Right lobe of liver (tissue), 6 donors: Measurements from ENCODE around the gene FEV. TPM values are rescaled to one million over a fixed set of nuclear protein-coding genes. Genes with fewer than 3 reads are reported as not detected.

Experiments
- ATAC-seq, 4 donors: fragments of 200-7000 bp; cut with Tn5 transposase; one replicate each; pipeline ENCODE4 v1.9.1; 2020; ENCODE audit warnings: mild to moderate bottlenecking in 4 of 4, moderate library complexity in 4 of 4
- DNase-seq, 3 donors: peaks; one replicate each; pipeline ENCODE4 v3.0.0-alpha.2; 2020
- H3K27ac ChIP-seq, 3 donors: fragments of 200-600 bp; one replicate each; pipeline ENCODE4 v1.8.0; 2022
- H3K27me3 ChIP-seq, 2 donors: fragments of 200-600 bp; one replicate each; pipeline ENCODE4 v1.8.0; 2022
- H3K36me3 ChIP-seq, 4 donors: fragments of 200-600 bp; sonication (generic) in 1 of 4; one replicate each; pipeline versions ENCODE4 v1.5.1 to v1.8.0; 2017 to 2022; ENCODE audit warnings: control low read depth in 1 of 4
- H3K4me1 ChIP-seq, 4 donors: fragments of 200-600 bp; sonication (generic) in 1 of 4; one replicate each; pipeline versions ENCODE4 v1.5.1 to v1.8.0; 2017 to 2022; ENCODE audit warnings: control low read depth in 1 of 4
- H3K4me3 ChIP-seq, 3 donors: fragments of 200-600 bp; one replicate each; pipeline ENCODE4 v1.8.0; 2022
- H3K9me3 ChIP-seq, 4 donors: fragments of 200-600 bp; sonication (generic) in 1 of 4; one replicate each; pipeline versions ENCODE4 v1.5.1 to v1.8.0; 2017 to 2022; ENCODE audit warnings: control low read depth in 1 of 4
- POLR2A ChIP-seq: fragments of 450-650 bp; IDR thresholded peaks from one replicate; pipeline ENCODE4 v1.6.1; 2017; ENCODE audit warnings: antibody characterized with exemption, mild to moderate bottlenecking
- WGBS: methylation state at CpG from one replicate; pipeline ENCODE4 v1.1.6; 2018; ENCODE audit warnings: low coverage, low lambda C conversion rate; ENCODE audit not compliant: insufficient coverage; ENCODE audit errors: missing lambda C conversion rate; 5-methylcytosine and 5-hydroxymethylcytosine counted together
- intact Hi-C, 2 donors: fragments of 100-400 bp; cut with DNase I; formaldehyde crosslinking; loops; one replicate each; pipeline versions ENCODE4 v1.11.2 to v1.14.1; 2022
- total RNA-seq, 6 experiments: library from RNA; depleted of rRNA in 2 of 6; stranded (reverse); fragments of >200 nt in 2 of 6; fragmentation: NEBNext Ultra II Directional in 3 of 6; extraction: Animal tissue kit (Norgen Biotek cat#: 25700) in 3 of 6; gene quantifications; one replicate each; pipeline versions ENCODE4 v1.1.0 to v1.2.4, GENCODE V29; 2016 to 2023
- TF ChIP-seq, protein P1 (sequence below), 4 donors: fragments of 200-600 bp in 3 of 4; fragments of 450-650 bp in 1 of 4; IDR thresholded peaks; one replicate each; pipeline versions ENCODE4 v1.5.1 to v1.8.0; 2016 to 2022; ENCODE audit warnings: antibody characterized with exemption in 4 of 4, mild to moderate bottlenecking in 2 of 4
- donor health status: DM: no; HTN: yes; CAD: no.
- donor health status: DM: no; HTN: no; CAD: no.
- donor health status: DM: no; HTN: no; CAD: no.
- donor health status: DM: no; HTN: yes; CAD: no.
- donor health status: DM: no; HTN: yes; CAD: no.

The FEV gene
- total RNA-seq, 6 experiments from 2014 or later = not detected

DNA sequence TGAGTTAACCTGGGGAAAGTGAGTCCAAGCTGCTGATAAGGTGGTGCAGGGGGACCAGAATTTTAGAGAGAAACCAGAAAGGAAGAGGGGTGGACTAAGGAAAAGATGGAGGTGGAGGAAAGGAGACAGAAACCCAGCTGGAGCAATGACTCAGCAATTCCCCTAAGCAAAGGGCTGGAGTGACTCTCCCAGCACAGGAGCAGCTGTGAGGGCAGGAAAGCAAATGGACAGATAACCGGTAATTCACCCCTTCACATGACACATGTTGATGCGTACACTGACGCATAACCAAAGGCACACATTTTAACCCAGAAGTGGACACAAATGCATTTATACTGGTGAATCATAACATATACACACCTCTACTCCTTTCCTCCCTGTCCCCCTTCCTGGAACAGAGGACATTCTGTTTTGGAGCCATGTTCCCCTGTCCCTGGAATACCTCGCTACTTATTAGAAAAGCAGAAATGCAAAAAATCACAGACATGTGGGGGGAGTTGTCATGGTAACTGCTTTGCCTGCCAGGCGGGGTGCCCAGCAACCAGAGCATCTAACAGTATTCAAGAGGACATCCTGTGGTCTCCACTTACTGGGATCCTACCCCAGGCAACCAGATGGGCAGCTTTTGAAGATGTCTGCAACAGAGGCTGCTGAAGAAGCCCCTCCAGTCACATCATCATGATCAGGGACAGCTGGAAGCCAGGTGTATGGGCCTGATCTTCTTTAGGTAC is 20.8 kb downstream of the FEV start:
- no peak for TF ChIP-seq POLR2A
- TF ChIP-seq, protein P1, sequence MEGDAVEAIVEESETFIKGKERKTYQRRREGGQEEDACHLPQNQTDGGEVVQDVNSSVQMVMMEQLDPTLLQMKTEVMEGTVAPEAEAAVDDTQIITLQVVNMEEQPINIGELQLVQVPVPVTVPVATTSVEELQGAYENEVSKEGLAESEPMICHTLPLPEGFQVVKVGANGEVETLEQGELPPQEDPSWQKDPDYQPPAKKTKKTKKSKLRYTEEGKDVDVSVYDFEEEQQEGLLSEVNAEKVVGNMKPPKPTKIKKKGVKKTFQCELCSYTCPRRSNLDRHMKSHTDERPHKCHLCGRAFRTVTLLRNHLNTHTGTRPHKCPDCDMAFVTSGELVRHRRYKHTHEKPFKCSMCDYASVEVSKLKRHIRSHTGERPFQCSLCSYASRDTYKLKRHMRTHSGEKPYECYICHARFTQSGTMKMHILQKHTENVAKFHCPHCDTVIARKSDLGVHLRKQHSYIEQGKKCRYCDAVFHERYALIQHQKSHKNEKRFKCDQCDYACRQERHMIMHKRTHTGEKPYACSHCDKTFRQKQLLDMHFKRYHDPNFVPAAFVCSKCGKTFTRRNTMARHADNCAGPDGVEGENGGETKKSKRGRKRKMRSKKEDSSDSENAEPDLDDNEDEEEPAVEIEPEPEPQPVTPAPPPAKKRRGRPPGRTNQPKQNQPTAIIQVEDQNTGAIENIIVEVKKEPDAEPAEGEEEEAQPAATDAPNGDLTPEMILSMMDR (IDR thresholded peaks at IDR 0.05) = no peak
- 23% methylated on average over 5 of the region's 5 CpGs for WGBS
- ATAC-seq (no peak), DNase-seq (peak in 1 of 3 donors; percentile 6)
- no peak overlapping the region for H3K27ac ChIP-seq
- peaks cover 0 to 16% of the 10 kb centered on the region in 2 donors for H3K27me3 ChIP-seq
- no peak overlapping the region for H3K4me3 ChIP-seq
- intact Hi-C loops = no loop called here
- H3K36me3 ChIP-seq = no peaks in the 10 kb centered on the region
- H3K4me1 ChIP-seq = no peaks in the 10 kb centered on the region
- no peaks in the 10 kb centered on the region for H3K9me3 ChIP-seq

DNA sequence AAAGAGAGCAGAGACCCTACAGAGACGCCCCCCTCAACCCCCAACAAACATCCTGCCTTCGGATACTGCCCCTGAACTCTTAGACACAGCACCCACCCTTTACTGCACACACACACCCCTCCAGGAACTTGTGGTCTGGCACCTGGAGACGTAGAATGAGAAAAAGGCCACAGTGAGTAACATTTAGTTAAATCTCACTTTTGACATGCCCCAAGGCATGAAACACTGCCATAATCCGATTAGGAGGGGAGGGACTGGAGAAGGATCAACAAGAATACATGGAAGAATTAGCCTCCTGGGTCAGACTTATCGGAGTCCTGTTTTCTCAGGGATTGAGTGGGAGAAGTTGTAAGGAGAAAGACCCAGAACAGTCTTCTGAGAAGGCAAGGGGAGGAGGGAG is 21.4 kb downstream of the FEV start:
- no peaks in the 10 kb centered on the region for H3K4me1 ChIP-seq
- H3K9me3 ChIP-seq = no peaks in the 10 kb centered on the region
- 5% methylated on average over 5 of the region's 5 CpGs for WGBS
- intact Hi-C loops = no loop called here
- no peak overlapping the region for H3K4me3 ChIP-seq
- H3K27ac ChIP-seq = no peak overlapping the region
- H3K36me3 ChIP-seq = no peaks in the 10 kb centered on the region
- peak in 1 of 3 donors; percentile 9 for DNase-seq
- ATAC-seq = no peak
- TF ChIP-seq, protein P1 (IDR thresholded peaks at IDR 0.05) = no peak
- TF ChIP-seq POLR2A = no peak
- H3K27me3 ChIP-seq = peaks cover 0 to 16% of the 10 kb centered on the region in 2 donors

DNA sequence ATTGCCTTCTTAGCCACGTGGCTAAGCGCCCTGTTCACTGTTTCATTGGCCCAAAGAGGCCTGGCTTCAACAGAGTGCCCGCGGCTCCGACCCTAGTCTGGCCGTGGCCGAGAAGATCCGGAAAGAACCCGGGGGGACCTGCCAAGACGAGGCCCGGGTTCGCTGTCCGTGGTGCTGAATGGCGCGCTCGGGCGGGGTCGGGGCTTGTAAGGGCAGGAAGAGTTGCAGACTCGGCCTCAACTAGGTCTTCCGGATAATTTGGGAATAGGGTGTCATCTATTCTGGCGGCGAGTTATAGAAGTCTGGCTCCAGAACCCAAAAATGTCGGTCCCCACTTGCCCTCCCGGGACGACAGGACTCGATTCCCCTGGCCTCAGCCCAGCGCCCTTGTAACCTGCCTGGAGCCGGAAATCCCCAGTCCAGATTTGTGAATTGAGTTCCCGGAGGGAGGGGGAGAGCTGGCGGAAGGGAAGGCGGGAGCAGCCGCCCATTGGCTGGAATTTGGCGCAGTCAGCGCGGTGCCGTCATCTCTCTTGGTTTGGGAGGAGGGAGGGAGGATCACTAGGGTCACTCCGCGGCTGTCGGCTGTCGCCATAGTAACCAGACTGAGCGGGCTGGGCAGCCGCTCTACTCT is 22.0 kb downstream of the FEV start:
- ATAC-seq = peak; percentile 36 to 56 (median 44)
- intact Hi-C loops = no loop called here
- WGBS = under 1% methylated on average over 25 of the region's 42 CpGs

DNA sequence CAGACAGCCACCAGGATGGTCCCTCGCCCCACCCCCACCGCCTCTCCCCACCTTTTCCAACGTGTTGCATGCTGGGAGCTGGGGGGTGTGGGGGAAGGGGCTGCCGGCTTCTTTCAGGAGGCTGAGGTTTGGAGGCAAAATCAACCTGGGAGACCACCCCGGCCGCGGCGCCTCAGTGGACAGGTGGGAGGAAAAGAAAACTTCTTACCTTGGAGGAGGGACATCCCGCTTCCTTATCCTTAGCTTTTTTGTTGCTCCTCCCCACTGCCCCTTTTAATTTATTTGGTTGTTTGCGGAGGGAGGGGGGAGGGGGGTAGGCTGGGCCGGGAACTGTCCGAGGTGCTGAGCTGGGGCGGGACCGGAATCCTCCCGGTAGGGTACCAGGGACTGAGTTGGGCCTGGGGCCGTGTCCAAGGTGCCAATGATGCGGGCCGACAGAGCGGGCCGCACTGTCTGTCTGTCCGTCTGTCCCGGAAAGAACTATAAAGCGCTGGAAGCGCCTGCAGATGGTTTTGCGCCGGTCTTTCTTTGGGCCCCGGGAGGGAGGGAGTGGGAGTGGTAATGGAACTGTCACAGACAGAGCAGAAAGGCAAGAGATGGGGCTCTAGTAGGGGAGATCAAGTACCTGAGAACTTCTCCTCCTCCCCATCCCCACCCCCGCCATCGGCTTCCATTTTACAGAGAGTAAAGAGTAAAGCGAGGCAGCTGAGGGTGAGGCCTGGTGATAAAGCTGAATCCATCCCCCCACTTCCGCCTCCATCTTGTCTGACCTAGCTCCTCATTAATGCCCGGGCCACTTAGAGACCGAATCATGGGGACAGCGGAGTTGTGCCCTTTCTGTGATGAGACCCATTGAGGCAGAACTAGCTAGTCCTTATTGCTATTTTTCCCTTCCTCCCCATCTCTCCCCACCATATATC is 23.1 kb downstream of the FEV start:
- intact Hi-C loops = no loop called here
- Histone ChIP-seq H3K9me3 (no peaks in the 10 kb centered on the region), H3K4me3 (no peak overlapping the region), H3K4me1 (no peaks in the 10 kb centered on the region), H3K27me3 (peaks cover 0 to 16% of the 10 kb centered on the region in 2 donors), H3K36me3 (no peaks in the 10 kb centered on the region), H3K27ac (no peak overlapping the region)
- ATAC-seq (no peak), DNase-seq (peak in 1 of 3 donors; percentile 27)
- WGBS = 7% methylated on average over 22 of the region's 34 CpGs
- TF ChIP-seq POLR2A = no peak
- TF ChIP-seq, protein P1 (IDR thresholded peaks at IDR 0.05) = no peak

More for the DNA sequence above, 22.0 kb downstream of the FEV start:
- no peaks in the 10 kb centered on the region for H3K9me3 ChIP-seq
- no peak overlapping the region for H3K27ac ChIP-seq
- H3K4me1 ChIP-seq = no peaks in the 10 kb centered on the region
- H3K36me3 ChIP-seq = no peaks in the 10 kb centered on the region
- no peak overlapping the region for H3K4me3 ChIP-seq
- TF ChIP-seq POLR2A = no peak
- TF ChIP-seq, protein P1 (IDR thresholded peaks at IDR 0.05) = no peak
- peak in 2 of 3 donors; percentile 49 to 51 for DNase-seq
- H3K27me3 ChIP-seq = peaks cover 0 to 16% of the 10 kb centered on the region in 2 donors
